Stomach (tissue), 4 donors: ENCODE data around the gene GKAP1.

Experiments
- EP300 ChIP-seq: sonication (generic); formaldehyde crosslinking; IDR thresholded peaks from one replicate; pipeline ENCODE4 v1.6.1; 2017; ENCODE audit warnings: antibody characterized with exemption
- POLR2AphosphoS5 ChIP-seq, 3 donors: sonication (generic); formaldehyde crosslinking; IDR thresholded peaks; one replicate each; pipeline ENCODE4 v1.6.1; 2016; ENCODE audit warnings: antibody characterized with exemption in 3 of 3
- TF ChIP-seq, protein P1 (sequence below), 7 experiments: fragments of 450-650 bp in 4 of 7; fragments of 200-600 bp in 3 of 7; sonication (generic) in 3 of 7; IDR thresholded peaks; one replicate each; pipeline ENCODE4 v1.5.1; 2016 to 2019; ENCODE audit warnings: antibody characterized with exemption in 7 of 7, control low read depth in 2 of 7, mild to moderate bottlenecking in 1 of 7

DNA sequence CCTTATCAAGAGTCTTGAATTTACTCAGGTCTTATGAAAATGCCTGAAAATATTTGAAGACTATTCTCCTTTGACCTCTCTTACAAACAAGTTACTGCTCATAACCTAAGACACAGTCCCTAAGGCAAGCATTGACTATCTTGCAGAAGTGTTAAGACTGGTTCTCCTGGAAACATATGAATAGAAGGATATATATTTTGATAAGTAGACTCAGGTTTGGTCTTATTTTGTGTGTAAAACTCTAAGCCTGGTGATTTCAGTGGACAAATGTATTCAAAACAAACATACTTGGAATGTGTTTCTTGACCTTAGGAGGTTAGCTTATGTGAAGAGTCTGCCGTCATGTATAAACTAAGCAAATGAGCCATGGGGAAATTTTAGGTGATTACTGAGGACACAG lies 102.3 kb downstream of the GKAP1 start:
- no peak for TF ChIP-seq EP300
- TF ChIP-seq POLR2AphosphoS5 (IDR thresholded peaks at IDR 0.05): no peak
- TF ChIP-seq, protein P1, sequence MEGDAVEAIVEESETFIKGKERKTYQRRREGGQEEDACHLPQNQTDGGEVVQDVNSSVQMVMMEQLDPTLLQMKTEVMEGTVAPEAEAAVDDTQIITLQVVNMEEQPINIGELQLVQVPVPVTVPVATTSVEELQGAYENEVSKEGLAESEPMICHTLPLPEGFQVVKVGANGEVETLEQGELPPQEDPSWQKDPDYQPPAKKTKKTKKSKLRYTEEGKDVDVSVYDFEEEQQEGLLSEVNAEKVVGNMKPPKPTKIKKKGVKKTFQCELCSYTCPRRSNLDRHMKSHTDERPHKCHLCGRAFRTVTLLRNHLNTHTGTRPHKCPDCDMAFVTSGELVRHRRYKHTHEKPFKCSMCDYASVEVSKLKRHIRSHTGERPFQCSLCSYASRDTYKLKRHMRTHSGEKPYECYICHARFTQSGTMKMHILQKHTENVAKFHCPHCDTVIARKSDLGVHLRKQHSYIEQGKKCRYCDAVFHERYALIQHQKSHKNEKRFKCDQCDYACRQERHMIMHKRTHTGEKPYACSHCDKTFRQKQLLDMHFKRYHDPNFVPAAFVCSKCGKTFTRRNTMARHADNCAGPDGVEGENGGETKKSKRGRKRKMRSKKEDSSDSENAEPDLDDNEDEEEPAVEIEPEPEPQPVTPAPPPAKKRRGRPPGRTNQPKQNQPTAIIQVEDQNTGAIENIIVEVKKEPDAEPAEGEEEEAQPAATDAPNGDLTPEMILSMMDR (IDR thresholded peaks at IDR 0.05): no peak
